Kidney capillary endothelial cell (primary cell): Measurements from ENCODE around the gene POU3F3.

Experiments used
- DNase-seq: peaks from one replicate; pipeline ENCODE4 v3.0.0-alpha.2; 2018; ENCODE audit warnings: low spot score

Gene POU3F3

GRCh38 chr2:104876606-104877570 lies 23.0 kb downstream of the POU3F3 start:
- no peak for DNase-seq

DNA sequence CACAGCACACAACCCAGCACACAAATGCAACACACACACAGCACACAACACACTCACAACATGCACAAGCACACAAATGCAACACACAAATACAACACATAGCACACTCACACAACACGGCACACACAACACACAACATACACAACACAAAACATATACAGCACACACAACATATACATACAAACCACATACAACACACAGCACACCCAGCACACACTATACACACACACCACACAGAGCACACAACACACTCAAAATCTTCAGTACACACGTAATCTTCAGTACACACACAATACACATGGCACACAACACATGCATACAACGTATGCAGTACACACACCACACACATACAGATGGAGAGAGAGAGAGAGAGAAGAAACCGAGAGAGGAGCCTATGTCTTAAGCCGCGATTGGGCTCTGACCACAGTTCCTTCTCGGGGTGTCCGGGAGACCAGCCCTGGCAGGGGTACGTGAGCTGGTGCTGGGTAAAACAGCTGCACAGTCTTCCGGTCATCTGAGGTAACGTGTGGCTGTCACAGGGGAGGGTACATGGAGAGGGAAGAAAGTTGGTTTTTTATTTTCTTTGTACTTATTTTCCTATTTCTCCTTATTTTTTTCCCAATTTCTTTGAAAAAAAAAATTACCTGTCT lies 25.1 kb downstream of the POU3F3 start:
- DNase-seq: no peak

DNA sequence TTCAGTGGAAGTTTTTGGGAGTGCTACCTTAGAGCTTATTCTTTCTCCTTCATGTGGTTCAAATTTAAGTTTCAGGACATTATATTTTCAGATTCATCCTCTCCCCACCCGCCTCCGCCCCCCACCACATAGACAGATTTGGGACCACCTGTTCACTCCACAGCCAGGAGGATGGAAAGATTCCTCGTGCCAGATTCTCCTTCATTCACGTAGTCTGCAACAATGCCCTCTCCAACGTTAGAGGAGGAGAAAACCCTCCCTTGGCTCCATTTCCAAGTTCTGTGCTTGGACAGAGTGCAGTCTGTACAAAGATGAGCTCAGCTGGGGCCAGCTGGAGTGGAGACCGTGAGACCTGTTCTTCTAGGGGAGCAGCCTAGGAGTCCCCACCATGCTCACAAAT lies 26.2 kb downstream of the POU3F3 start:
- DNase-seq: no peak

DNA sequence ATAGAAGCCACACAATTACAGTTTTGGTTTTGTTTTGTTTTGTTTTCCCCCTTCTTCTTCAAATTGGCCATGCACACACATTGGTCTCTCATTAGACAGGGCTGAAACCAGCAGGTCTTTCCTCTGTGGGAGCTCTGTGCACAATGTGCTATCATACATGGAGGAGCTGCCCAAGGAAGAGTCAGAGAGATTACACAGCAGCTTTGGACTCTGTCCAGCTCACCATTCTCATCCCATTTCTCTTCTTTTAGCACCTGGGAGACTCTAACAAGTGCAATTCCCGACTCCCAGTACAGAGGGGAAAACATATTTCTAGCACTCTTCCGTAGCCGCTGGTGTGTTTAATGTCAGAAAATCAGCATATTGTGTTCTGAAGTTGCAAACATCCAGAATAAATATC lies 29.4 kb downstream of the POU3F3 start:
- no peak for DNase-seq

GRCh38 chr2:104885119-104885782 lies 31.3 kb downstream of the POU3F3 start:
- DNase-seq: no peak

- DNase-seq: no peak
Observed at GRCh38 chr2:104887676-104888075, 33.8 kb downstream of the POU3F3 start.

DNA sequence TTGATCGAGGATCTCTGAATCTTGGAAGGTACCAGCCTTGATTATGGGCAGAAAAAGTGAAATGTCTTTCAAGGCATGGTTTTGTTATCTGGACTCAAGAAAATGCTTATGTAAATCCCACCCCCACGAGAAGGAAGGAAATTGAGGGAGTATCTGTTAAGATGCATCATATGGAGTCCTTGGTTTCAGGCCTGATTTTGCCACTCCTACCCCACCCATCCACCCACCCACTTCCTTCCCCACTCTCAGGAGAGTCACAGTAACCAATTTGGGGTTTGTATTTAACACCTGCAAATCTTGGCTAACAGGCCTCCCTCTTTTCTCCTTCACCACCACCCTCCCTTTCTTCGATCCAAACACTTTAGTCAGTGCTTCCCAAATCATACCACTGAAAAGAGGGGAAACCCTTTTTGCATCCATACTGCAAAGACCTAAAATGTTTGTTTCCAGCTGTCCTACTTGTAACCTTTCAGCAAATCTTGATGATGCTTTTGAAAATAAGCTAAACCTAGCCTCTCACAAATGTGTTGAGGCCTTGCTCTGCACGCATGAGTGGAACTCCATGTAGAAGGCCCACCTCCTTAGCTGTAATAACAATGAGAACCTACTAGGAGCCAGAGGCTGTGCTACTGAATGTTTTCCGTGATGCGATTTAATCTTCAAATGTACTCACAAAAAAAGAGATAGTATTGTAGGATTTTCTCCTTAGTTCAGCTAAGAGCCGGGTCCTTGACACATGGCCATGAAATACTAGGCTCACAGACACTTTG lies 34.8 kb downstream of the POU3F3 start:
- DNase-seq: no peak

- DNase-seq: no peak
Observed at GRCh38 chr2:104889291-104889959, 35.5 kb downstream of the POU3F3 start.

GRCh38 chr2:104889960-104890684 lies 36.2 kb downstream of the POU3F3 start:
- no peak for DNase-seq

DNA sequence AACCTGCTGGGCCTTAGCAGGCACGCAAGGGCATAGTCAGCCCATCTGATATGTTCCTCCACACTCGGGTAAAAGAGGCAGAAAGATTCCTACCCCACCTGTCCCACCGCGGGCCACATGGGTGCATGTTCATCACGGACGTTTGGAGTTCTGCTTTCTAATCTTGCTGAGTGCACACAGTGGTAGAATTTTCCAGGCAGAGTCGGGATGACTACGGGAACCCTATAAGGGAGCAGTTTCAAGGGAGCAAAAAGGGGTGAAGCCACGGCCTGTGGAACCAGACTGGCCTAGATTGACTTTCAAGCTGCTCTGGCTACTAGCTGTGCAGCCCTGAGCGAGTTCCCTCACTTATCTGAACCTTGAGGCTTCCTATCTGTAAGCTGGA lies 36.8 kb downstream of the POU3F3 start:
- DNase-seq: no peak

GRCh38 chr2:104891145-104891544 lies 37.2 kb downstream of the POU3F3 start:
- DNase-seq: no peak

DNA sequence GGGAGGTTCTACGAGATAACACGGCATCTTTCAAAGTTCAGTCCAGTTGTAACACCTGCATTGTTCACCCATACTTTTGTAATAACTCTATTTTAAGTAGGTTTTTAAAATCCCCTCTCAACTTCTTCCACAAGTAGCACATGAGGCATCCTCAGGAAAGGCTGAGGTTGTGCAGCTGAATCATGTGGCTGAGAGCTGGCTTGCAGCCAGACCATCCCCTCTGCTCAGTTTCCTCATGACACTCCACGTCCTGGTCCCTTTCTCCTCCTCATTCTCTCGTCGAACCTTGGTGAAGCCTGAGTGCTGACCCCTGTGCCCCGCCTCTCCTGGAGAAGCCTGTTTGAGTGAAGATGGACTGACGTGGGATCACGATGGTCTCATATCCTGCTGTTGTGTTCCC lies 42.5 kb downstream of the POU3F3 start:
- no peak for DNase-seq

GRCh38 chr2:104897515-104898184 lies 43.7 kb downstream of the POU3F3 start:
- DNase-seq: no peak

DNA sequence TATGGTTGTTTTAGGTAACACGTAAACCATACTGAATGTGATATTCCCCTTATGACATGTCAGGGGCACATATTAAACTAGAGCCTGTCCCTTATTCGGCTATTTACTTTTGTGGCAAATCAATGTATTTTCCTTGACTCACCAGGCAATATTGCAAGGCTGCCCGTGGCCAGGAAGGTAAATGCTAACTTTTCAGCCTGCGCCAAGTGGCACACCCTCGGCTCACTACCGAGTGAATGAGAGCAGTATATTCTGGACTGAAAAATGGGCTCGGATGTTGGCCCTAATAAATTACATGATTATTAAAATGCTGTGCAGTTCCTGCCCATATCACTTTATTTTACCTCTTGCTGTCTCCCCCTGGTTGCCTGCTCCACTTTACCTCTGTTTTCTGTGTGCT lies 46.7 kb downstream of the POU3F3 start:
- DNase-seq: no peak

DNA sequence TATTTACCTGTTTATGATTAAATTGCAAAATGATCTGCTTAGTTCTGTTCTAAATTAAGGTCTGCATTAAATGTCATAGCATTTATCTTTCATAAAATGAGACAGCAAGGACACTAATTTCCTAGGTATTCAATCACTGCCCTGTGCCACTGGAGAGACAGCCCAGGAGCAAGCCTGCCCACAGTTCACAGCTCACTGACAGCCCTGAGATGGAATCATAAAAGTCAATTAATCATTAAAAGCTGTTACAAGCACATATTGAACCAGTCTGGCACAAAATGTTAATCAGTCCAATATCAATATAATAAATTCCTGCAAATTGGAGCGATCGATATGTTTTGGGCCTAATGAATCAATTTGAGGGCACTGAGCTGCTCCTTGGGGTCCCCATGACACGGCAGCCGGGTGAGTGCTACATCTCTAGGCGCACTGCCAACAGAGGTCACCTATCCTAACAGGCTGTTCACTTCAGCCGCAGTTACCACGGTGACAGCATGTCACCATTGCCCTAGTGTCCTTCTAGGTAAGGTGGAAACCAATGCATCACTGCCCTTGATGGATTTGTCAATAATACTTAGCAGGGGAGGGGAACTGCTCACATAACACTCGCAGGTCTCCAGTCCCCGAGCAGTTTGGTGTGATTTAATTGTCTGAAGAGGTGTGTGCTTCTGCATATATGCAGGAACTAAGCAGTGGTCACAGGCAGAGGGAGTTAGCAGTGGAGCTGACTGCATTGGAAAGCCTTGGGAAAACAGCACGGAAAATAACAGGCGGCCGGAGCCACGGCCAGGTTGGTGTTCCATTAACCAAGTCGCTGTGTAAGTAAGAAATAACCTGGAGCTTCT lies 47.3 kb downstream of the POU3F3 start:
- no peak for DNase-seq

DNA sequence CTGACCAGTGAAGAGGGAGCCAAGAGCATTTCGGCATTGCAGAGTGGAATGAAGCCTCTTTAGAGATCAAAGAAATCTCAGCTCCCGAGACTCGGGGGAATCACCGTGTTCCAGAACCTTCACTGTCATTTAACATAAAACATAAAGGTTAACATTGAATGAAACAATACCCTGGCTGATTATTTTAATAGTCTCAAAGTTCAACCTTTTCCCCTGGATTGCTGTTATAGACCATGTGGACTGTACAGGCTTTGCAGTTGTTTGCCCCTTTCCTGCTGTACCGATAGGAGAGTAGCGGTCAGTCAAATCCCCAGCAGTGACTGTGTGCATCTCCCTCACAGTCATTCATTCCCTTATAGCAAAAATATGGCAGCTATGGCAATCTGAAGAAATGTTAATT lies 48.4 kb downstream of the POU3F3 start:
- DNase-seq: no peak
